SK-N-SH treated with all-trans-retinoic acid at 6 μM for 48 hours (cell line): ENCODE data around the gene NUP37.

ENCODE experiments used
- ATAC-seq: fragments of 200-7000 bp; cut with Tn5 transposase; 3 replicates; pipeline ENCODE4 v1.9.1; 2020; ENCODE audit warnings: mild to moderate bottlenecking, moderate library complexity
- ARNTL ChIP-seq: fragments of 450-650 bp; formaldehyde crosslinking; IDR thresholded peaks from 2 replicates; pipeline ENCODE4 v1.5.0; 2020; ENCODE audit warnings: low read depth, mild to moderate bottlenecking, moderate library complexity, borderline replicate concordance
- BACH2 ChIP-seq: fragments of 250-450 bp; sonication (Bioruptor Pico); IDR thresholded peaks from 2 replicates; pipeline ENCODE4 v1.9.0; 2021; ENCODE audit warnings: mild to moderate bottlenecking, borderline replicate concordance
- CSDC2 ChIP-seq: fragments of 250-450 bp; sonication (Bioruptor Pico); IDR thresholded peaks from 2 replicates; pipeline ENCODE4 v1.5.0; 2020; ENCODE audit warnings: mild to moderate bottlenecking, moderate library complexity
- CSRNP3 ChIP-seq: fragments of 250-450 bp; sonication (Bioruptor Pico); IDR thresholded peaks from 2 replicates; pipeline ENCODE4 v1.5.1; 2021; ENCODE audit warnings: mild to moderate bottlenecking, moderate library complexity
- ESRRG ChIP-seq: fragments of 250-450 bp; sonication (Bioruptor Pico); IDR thresholded peaks from 2 replicates; pipeline ENCODE4 v1.6.1; 2021; ENCODE audit warnings: mild to moderate bottlenecking
- GLIS3 ChIP-seq: fragments of 250-450 bp; sonication (Bioruptor Pico); IDR thresholded peaks from 2 replicates; pipeline ENCODE4 v1.5.0; 2020; ENCODE audit warnings: mild to moderate bottlenecking, moderate library complexity
- ISL1 ChIP-seq: fragments of 250-450 bp; sonication (Bioruptor Pico); IDR thresholded peaks from 2 replicates; pipeline ENCODE4 v2.1.2; 2022; ENCODE audit warnings: mild to moderate bottlenecking, moderate library complexity
- OSR1 ChIP-seq: fragments of 250-450 bp; sonication (Bioruptor Pico); IDR thresholded peaks from 2 replicates; pipeline ENCODE4 v1.8.0; 2022; ENCODE audit warnings: moderate library complexity, mild to moderate bottlenecking, inconsistent platforms
- POU6F1 ChIP-seq: fragments of 250-450 bp; sonication (Bioruptor Pico); IDR thresholded peaks from 2 replicates; pipeline ENCODE4 v1.8.0; 2021; ENCODE audit warnings: low read depth, mild to moderate bottlenecking, moderate library complexity, borderline replicate concordance
- PPARA ChIP-seq: fragments of 250-450 bp; sonication (Bioruptor Pico); IDR thresholded peaks from 2 replicates; pipeline ENCODE4 v1.5.0; 2020; ENCODE audit warnings: mild to moderate bottlenecking, borderline replicate concordance
- RARB ChIP-seq: fragments of 250-450 bp; sonication (Bioruptor Pico); IDR thresholded peaks from 2 replicates; pipeline ENCODE4 v1.8.0; 2021; ENCODE audit warnings: mild to moderate bottlenecking, moderate library complexity
- SNAI2 ChIP-seq: fragments of 250-450 bp; sonication (Bioruptor Pico); IDR thresholded peaks from 2 replicates; pipeline ENCODE4 v1.5.0; 2020; ENCODE audit warnings: mild to moderate bottlenecking, moderate library complexity
- TCF4 ChIP-seq: fragments of 250-450 bp; sonication (Bioruptor Pico); IDR thresholded peaks from 2 replicates; pipeline ENCODE4 v1.8.0; 2021; ENCODE audit warnings: mild to moderate bottlenecking, moderate library complexity, borderline replicate concordance
- TOX ChIP-seq: fragments of 250-450 bp; sonication (Bioruptor Pico); IDR thresholded peaks from 2 replicates; pipeline ENCODE4 v1.8.0; 2021; ENCODE audit warnings: mild to moderate bottlenecking, moderate library complexity, borderline replicate concordance
- TSHZ2 ChIP-seq: fragments of 250-450 bp; sonication (Bioruptor Pico); IDR thresholded peaks from 2 replicates; pipeline ENCODE4 v1.5.0; 2020; ENCODE audit warnings: mild to moderate bottlenecking, moderate library complexity
- ZC3H10 ChIP-seq: fragments of 250-450 bp; sonication (Bioruptor Pico); IDR thresholded peaks from 2 replicates; pipeline ENCODE4 v1.5.1; 2021; ENCODE audit warnings: mild to moderate bottlenecking, moderate library complexity
- ZFP3 ChIP-seq: fragments of 250-450 bp; sonication (Bioruptor Pico); IDR thresholded peaks from 2 replicates; pipeline ENCODE4 v1.5.0; 2020; ENCODE audit warnings: mild to moderate bottlenecking, moderate library complexity
- ZFP30 ChIP-seq: fragments of 450-650 bp; formaldehyde crosslinking; IDR thresholded peaks from 2 replicates; pipeline ENCODE4 v1.5.0; 2022; ENCODE audit warnings: mild to moderate bottlenecking, moderate library complexity
- ZNF565 ChIP-seq: fragments of 450-650 bp; formaldehyde crosslinking; conservative IDR thresholded peaks from 2 replicates; pipeline ENCODE4 v1.5.0; 2020; ENCODE audit warnings: low read depth, mild to moderate bottlenecking, moderate library complexity
- ZNF70 ChIP-seq: fragments of 450-650 bp; formaldehyde crosslinking; IDR thresholded peaks from 2 replicates; pipeline ENCODE4 v1.5.0; 2020; ENCODE audit warnings: mild to moderate bottlenecking, moderate library complexity
- ZNF8 ChIP-seq: fragments of 450-650 bp; formaldehyde crosslinking; IDR thresholded peaks from 2 replicates; pipeline ENCODE4 v1.5.0; 2020; ENCODE audit warnings: mild to moderate bottlenecking, moderate library complexity

The NUP37 gene

GRCh38 chr12:102067574-102068258 lies 52.2 kb downstream of the NUP37 start:
- ATAC-seq: peak; percentile 66
- TF ChIP-seq GLIS3 (no peak), TSHZ2 (no peak), CSRNP3 (no peak)

GRCh38 chr12:102064476-102064875 lies 55.4 kb downstream of the NUP37 start:
- ATAC-seq: no peak
- TF ChIP-seq ESRRG (CRISPR knock-in tag): no peak
- TF ChIP-seq GLIS3: no peak

- ATAC-seq: no peak
- TF ChIP-seq PPARA (CRISPR knock-in tag): no peak
- TF ChIP-seq ZC3H10 (CRISPR knock-in tag): no peak
- no peak for TF ChIP-seq ISL1 (CRISPR knock-in tag)
- TF ChIP-seq SNAI2: no peak
- no peak for TF ChIP-seq ARNTL (CRISPR knock-in tag)
- TF ChIP-seq ZNF565 (CRISPR knock-in tag): no peak
- TF ChIP-seq TOX (CRISPR knock-in tag): no peak
- no peak for TF ChIP-seq CSDC2 (CRISPR knock-in tag)
- TF ChIP-seq ZFP30 (CRISPR knock-in tag): no peak
- TF ChIP-seq RARB (CRISPR knock-in tag): no peak
- TF ChIP-seq ZFP3 (CRISPR knock-in tag): no peak
- no peak for TF ChIP-seq POU6F1 (CRISPR knock-in tag)
- TF ChIP-seq TSHZ2: no peak
- TF ChIP-seq, all 23 proteins: peak for 0
These were observed 56.8 kb downstream of the NUP37 start for GRCh38 chr12:102063069-102063468.

- no peak for ATAC-seq
- no peak for TF ChIP-seq POU6F1 (CRISPR knock-in tag)
- TF ChIP-seq OSR1 (CRISPR knock-in tag): no peak
- TF ChIP-seq ZNF8 (CRISPR knock-in tag): no peak
- no peak for TF ChIP-seq TOX (CRISPR knock-in tag)
- no peak for TF ChIP-seq BACH2
- TF ChIP-seq CSRNP3: no peak
- TF ChIP-seq SNAI2: no peak
- no peak for TF ChIP-seq TCF4 (CRISPR knock-in tag)
- TF ChIP-seq ZNF70 (CRISPR knock-in tag): no peak
- TF ChIP-seq TSHZ2: no peak
- no peak for TF ChIP-seq ZC3H10 (CRISPR knock-in tag)
- no peak for TF ChIP-seq ESRRG (CRISPR knock-in tag)
These were observed 57.5 kb downstream of the NUP37 start for GRCh38 chr12:102062419-102062806.
